ENCODE results near the gene TCEA3. TPM values are rescaled to one million over a fixed set of nuclear protein-coding genes. Genes with fewer than 3 reads are reported as not detected.

The TCEA3 gene
- total and polyA plus RNA-seq, 2 of the 4 experiments (the other 2 are of a cell fraction), result 3.0 to 6.3 TPM

DNA sequence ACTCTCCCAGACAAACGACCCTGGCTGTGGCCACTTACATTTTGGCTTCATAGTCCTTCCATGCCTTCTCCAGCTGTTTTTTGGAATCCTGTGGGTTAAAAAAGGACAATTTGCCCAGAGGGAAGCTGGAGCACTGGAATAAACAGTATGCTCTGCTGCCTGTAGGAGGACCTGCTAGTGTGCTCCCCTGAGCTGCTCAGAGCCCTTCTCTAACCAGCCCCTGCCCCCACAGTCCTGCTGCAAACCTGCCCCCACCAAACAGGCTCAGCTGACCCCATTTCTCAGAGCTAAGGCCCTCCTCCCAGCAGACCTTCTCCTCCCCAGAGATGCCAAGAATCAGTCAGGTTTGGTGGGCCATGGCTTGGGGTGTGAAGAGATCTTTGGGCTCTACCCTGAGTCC is 26.9 kb upstream of the TCEA3 start:
- Histone ChIP-seq H3K14ac (replicated peaks; ENCODE audit: low read depth, low read length) (no peak overlapping the region), H2BK15ac (ENCODE audit: low read depth, low read length) (no peak overlapping the region), H3K4me3 (ENCODE audit: insufficient read depth, low read depth, low read length) (no peak overlapping the region), H3K23ac (ENCODE audit: low read depth, low read length) (no peak overlapping the region), H2AK9ac (replicated peaks; ENCODE audit: low read depth, low read length, poor library complexity) (no peak overlapping the region), H3K18ac (ENCODE audit: low read depth, low read length) (no peak overlapping the region), H3K9me1 (ENCODE audit: insufficient read depth, low read length) (peaks cover 9% of the 10 kb centered on the region; the same call in 1 of the 2 replicates), H4K91ac (ENCODE audit: insufficient read depth, low read depth, low read length) (no peak overlapping the region), H3K56ac (ENCODE audit: extremely low read depth, insufficient read depth, low read length) (no peak overlapping the region), H2BK120ac (ENCODE audit: low read depth, low read length) (no peak overlapping the region), H4K5ac (ENCODE audit: low read depth, low read length) (no peak overlapping the region), H4K8ac (ENCODE audit: low read depth in 2 of 2, low read length in 2 of 2) (no peak overlapping the region), H3K27ac (ENCODE audit: insufficient read depth, low read length) (no peak overlapping the region), H3K9ac (ENCODE audit: low read depth, low read length) (no peak overlapping the region), H2AK5ac (ENCODE audit: low read depth, low read length) (no peak overlapping the region), H3K9me3 (ENCODE audit: control insufficient read depth, insufficient read depth, low read length) (no peaks in the 10 kb centered on the region), H2BK5ac (ENCODE audit: low read depth, low read length, poor library complexity, severe bottlenecking) (no peak overlapping the region), H3K4ac (ENCODE audit: low read depth, low read length) (no peak overlapping the region; the same call in 1 of the 2 replicates), H3K4me2 (ENCODE audit: low read depth, low read length) (no peak overlapping the region), H3K27me3 (ENCODE audit: control insufficient read depth, insufficient read depth, low read length) (no peaks in the 10 kb centered on the region), H2BK20ac (ENCODE audit: low read depth, low read length) (no peak overlapping the region), H3K36me3 (ENCODE audit: control insufficient read depth, insufficient read depth, low read length) (peaks cover 41% of the 10 kb centered on the region; the same call in 1 of the 2 replicates), H3K4me1 (ENCODE audit: control insufficient read depth, insufficient read depth, low read length) (peaks cover 5% of the 10 kb centered on the region; the same call in 1 of the 2 replicates), H4K20me1 (ENCODE audit: insufficient read depth, low read length) (no peaks in the 10 kb centered on the region), H3K79me1 (ENCODE audit: low read depth in 1 of 2, low read length in 2 of 2) (no peaks in the 10 kb centered on the region; a peak in 1 of 4 replicates), H2AFZ (replicated peaks; ENCODE audit: low read length, poor library complexity) (no peak overlapping the region)
- ATAC-seq (ENCODE audit: low read depth), result peak; percentile 15; the same call in 1 of the 2 replicates
- in situ Hi-C loops (cut with MboI; ENCODE audit: low sequenced_read_pairs), result no loop called here
- no peak for DNase-seq
- WGBS, 2 experiments (ENCODE audit: extremely low coverage in 2 of 2, insufficient read length in 1 of 2), result no CpG with 5 or more reads among the region's 1 CpG
- ChIA-PET CTCF (interaction anchor here (0.6 kb wide), 1 partner anchor 279 kb away, joined by 4 read pairs; no protein-coding TSS in a partner anchor), POLR2A (ENCODE audit: unreplicated experiment) (no interaction called here)
- no TSS peak for BruUV-seq (replicated peaks)
- dilution Hi-C loops (cut with HindIII; ENCODE audit: low sequenced_read_pairs, unreplicated experiment), result no loop called here
- intact Hi-C loops (cut with micrococcal nuclease), result no loop called here
- TF ChIP-seq CEBPB (IDR thresholded peaks at IDR 0.05; ENCODE audit: low read depth, low read length), result no peak
- no peak for TF ChIP-seq RCOR1 (IDR thresholded peaks at IDR 0.05; ENCODE audit: insufficient replicate concordance, low read length)
- no peak for TF ChIP-seq RFX5 (IDR thresholded peaks at IDR 0.05; ENCODE audit: low read depth, low read length)
- no peak for TF ChIP-seq CHD1 (IDR thresholded peaks at IDR 0.05; ENCODE audit: low read depth, low read length)
- no peak for TF ChIP-seq RAD21 (IDR thresholded peaks at IDR 0.05; ENCODE audit: low read length)
- TF ChIP-seq BHLHE40 (IDR thresholded peaks at IDR 0.05; ENCODE audit: low read depth, low read length), result no peak
- no peak for TF ChIP-seq NFE2L2 (IDR thresholded peaks at IDR 0.05; ENCODE audit: low read depth, low read length)

Data from IMR-90 (cell line).